CMK (cell line): Measurements from ENCODE around the gene SIAH3.

Experiments
- DNase-seq: peaks from one replicate; pipeline ENCODE4 v3.0.0-alpha.2; 2010; ENCODE audit warnings: low read depth

SIAH3 gene

GRCh38 chr13:45733361-45733760, 118.2 kb downstream of the SIAH3 start:
- no peak for DNase-seq

GRCh38 chr13:45732916-45733315, 118.6 kb downstream of the SIAH3 start:
- no peak for DNase-seq

- no peak for DNase-seq
Observed at GRCh38 chr13:45731455-45731854, 120.1 kb downstream of the SIAH3 start.

GRCh38 chr13:45728759-45729158, 122.8 kb downstream of the SIAH3 start:
- DNase-seq = no peak
